ENCODE measurements around the gene AP5Z1. TPM values are rescaled to one million over a fixed set of nuclear protein-coding genes. Genes with fewer than 3 reads are reported as not detected.

The AP5Z1 gene
- polyA plus RNA-seq, 1 of the 3 experiments (the other 2 are of a cell fraction), result 29.5 TPM

GRCh38 chr7:4726566-4726965 is 48.9 kb upstream of the AP5Z1 start:
- H4K20me1 ChIP-seq (ENCODE audit: insufficient read depth), result peaks cover 9% of the 10 kb centered on the region; the same call in 1 of the 2 replicates
- WGBS (ENCODE audit: low lambda C conversion rate), result 98% methylated on average over 9 of the region's 9 CpGs
- no peaks in the 10 kb centered on the region for H3K27me3 ChIP-seq (ENCODE audit: insufficient read depth)
- H3F3A ChIP-seq (replicated peaks; ENCODE audit: insufficient read depth), result no peaks in the 10 kb centered on the region
- no peaks in the 10 kb centered on the region for H3K9me2 ChIP-seq
- no peak overlapping the region for H3K4me2 ChIP-seq
- no peak for DNase-seq
- H3K27ac ChIP-seq (ENCODE audit: low read depth in 2 of 2, low read length in 1 of 2), result no peak overlapping the region
- CTCF ChIA-PET, result interaction anchor here (1.4 kb wide), 1 partner anchor 85 kb away, joined by 4 read pairs; no protein-coding TSS in a partner anchor
- H2AFZ ChIP-seq (ENCODE audit: low read depth), result no peak overlapping the region
- H3K79me2 ChIP-seq (ENCODE audit: insufficient read depth), result peaks cover 87% of the 10 kb centered on the region
- no peak for TF ChIP-seq FOSL2 (IDR thresholded peaks at IDR 0.05; ENCODE audit: borderline replicate concordance, low read depth)
- no peak for TF ChIP-seq MXI1 (IDR thresholded peaks at IDR 0.05; ENCODE audit: low read depth, low read length)
- TF ChIP-seq RCOR1 (IDR thresholded peaks at IDR 0.05; ENCODE audit: low read length), result no peak
- TF ChIP-seq YY1 (IDR thresholded peaks at IDR 0.05; ENCODE audit: low read depth), result no peak
- no peak for TF ChIP-seq TAF1 (IDR thresholded peaks at IDR 0.05; ENCODE audit: borderline replicate concordance, low read depth, low read length)
- TF ChIP-seq EP300 (IDR thresholded peaks at IDR 0.05; ENCODE audit: borderline replicate concordance in 1 of 2, low read depth in 1 of 2, low read length in 1 of 2), result no peak
- TF ChIP-seq, protein P1, sequence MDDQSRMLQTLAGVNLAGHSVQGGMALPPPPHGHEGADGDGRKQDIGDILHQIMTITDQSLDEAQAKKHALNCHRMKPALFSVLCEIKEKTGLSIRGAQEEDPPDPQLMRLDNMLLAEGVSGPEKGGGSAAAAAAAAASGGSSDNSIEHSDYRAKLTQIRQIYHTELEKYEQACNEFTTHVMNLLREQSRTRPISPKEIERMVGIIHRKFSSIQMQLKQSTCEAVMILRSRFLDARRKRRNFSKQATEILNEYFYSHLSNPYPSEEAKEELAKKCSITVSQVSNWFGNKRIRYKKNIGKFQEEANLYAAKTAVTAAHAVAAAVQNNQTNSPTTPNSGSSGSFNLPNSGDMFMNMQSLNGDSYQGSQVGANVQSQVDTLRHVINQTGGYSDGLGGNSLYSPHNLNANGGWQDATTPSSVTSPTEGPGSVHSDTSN (IDR thresholded peaks at IDR 0.05), result no peak
- TF ChIP-seq IRF3 (IDR thresholded peaks at IDR 0.05; ENCODE audit: low read depth, low read length), result no peak
- TF ChIP-seq NRF1 (IDR thresholded peaks at IDR 0.05; ENCODE audit: low read depth, low read length), result no peak
- no peak for TF ChIP-seq ZBTB33 (IDR thresholded peaks at IDR 0.05; ENCODE audit: borderline replicate concordance, low read depth)
- no peak for TF ChIP-seq CHD2 (IDR thresholded peaks at IDR 0.05; ENCODE audit: low read length, partially characterized antibody)
- TF ChIP-seq JUND (IDR thresholded peaks at IDR 0.05), result no peak
- no peaks in the 10 kb centered on the region for H3K9me3 ChIP-seq
- POLR2A ChIA-PET, result interaction anchor here (0.6 kb wide), 1 partner anchor 8 kb away, joined by 3 read pairs; no protein-coding TSS in a partner anchor
- no peak overlapping the region for H3K9ac ChIP-seq
- H3K4me3 ChIP-seq (ENCODE audit: low read depth in 2 of 2, low read length in 1 of 2), result no peak overlapping the region
- H3K4me1 ChIP-seq (ENCODE audit: control insufficient read depth in 1 of 2, insufficient read depth in 2 of 2, low read depth in 1 of 2, low read length in 1 of 2), result peaks cover 0 to 14% of the 10 kb centered on the region in 2 experiments; a peak in 1 of 4 replicates
- no peaks in the 10 kb centered on the region for H3K36me3 ChIP-seq (replicated peaks in 1 of 2; ENCODE audit: control insufficient read depth in 1 of 2, insufficient read depth in 2 of 2, low read length in 1 of 2)

Measured in SK-N-SH (cell line).